ENCODE results near the gene HDDC3.

The HDDC3 gene

DNA sequence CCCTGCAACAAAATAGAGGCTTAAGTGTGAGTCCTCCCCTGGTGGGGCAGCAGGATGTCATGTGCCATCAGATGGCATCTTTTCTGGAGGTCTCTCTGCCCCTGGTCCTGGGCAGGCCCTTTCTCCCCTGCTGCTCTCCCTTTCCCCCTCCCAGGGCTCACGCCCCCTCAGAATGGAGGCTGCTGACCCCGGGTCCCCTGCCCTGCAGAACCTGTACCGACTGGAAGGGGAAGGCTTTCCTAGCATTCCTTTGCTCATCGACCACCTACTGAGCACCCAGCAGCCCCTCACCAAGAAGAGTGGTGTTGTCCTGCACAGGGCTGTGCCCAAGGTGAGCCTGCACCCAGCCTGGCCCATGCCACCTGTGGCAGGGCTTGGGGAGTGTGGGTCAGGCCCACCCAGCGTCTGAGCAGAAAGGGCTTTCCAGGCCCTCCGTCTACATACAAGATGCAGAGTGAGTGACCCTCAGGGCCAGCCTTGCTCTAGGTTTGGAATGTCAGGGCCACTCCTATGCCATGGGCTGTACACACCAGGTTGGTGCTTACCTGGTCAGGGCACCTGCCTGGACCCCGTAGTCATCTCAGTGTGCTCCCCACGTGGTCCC lies 40.9 kb downstream of the HDDC3 start:
- DNase-seq (ENCODE audit: low read depth), result no peak

DNA sequence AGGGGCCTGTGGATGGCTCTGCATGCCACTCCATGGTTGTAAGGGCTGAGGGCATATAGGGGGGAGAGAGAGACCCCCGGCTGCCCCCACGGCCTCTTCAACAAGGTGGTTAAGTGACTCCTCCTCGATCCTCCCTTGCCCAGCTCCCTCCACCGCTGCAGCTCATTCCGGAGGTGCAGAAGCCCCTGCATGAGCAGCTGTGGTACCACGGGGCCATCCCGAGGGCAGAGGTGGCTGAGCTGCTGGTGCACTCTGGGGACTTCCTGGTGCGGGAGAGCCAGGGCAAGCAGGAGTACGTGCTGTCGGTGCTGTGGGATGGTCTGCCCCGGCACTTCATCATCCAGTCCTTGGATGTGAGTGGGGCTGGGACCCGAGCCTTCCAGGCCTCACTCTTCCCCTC lies 41.5 kb downstream of the HDDC3 start:
- no peak for DNase-seq (ENCODE audit: low read depth)

DNA sequence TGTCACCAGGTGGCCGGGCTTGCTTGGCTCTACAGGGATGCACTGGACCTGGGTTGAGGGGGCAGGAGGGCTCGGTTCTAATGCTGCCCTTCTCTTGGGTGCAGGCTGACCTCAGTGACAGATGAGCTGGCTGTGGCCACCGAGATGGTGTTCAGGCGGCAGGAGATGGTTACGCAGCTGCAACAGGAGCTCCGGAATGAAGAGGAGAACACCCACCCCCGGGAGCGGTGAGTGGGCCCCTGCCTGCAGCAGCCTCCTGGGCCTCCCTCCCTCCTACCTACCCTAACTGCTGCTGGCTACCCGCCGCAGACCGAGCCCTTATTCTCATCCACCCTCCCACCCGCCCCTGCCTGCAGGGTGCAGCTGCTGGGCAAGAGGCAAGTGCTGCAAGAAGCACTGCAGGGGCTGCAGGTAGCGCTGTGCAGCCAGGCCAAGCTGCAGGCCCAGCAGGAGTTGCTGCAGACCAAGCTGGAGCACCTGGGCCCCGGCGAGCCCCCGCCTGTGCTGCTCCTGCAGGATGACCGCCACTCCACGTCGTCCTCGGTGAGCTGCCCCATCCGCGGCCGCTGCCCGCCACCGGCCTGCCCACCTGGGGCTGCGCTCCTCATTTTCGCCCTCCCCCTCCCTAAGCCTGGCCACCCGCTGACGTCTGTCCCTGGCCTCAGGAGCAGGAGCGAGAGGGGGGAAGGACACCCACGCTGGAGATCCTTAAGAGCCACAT lies 42.5 kb downstream of the HDDC3 start:
- DNase-seq (ENCODE audit: low read depth), result no peak

DNA sequence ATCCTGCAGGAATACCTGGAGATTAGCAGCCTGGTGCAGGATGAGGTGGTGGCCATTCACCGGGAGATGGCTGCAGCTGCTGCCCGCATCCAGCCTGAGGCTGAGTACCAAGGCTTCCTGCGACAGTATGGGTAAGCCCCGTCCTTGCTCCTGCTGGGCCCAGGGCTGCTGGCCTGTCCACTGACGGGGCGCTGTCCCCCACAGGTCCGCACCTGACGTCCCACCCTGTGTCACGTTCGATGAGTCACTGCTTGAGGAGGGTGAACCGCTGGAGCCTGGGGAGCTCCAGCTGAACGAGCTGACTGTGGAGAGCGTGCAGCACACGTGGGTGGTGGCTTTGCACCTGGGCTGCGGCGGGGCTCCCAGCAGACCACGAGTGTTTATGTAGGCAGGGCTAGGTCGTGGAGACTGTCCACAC lies 43.0 kb downstream of the HDDC3 start:
- no peak for DNase-seq (ENCODE audit: low read depth)

DNA sequence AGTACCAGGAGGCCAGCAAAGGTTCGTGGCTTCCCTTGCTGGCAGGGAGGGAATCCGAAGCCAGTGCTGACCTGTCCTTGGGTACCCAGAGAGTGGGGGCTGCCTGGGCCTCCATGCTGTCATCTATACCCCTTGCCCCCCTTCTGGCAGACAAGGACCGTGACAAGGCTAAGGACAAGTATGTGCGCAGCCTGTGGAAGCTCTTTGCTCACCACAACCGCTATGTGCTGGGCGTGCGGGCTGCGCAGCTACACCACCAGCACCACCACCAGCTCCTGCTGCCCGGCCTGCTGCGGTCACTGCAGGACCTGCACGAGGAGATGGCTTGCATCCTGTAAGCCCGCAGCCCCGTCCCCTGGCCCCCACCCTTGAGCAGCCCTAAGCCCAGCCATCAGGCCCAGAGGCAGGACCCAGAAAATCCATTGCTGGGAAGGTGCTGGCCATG lies 45.3 kb downstream of the HDDC3 start:
- DNase-seq (ENCODE audit: low read depth), result no peak

DNA sequence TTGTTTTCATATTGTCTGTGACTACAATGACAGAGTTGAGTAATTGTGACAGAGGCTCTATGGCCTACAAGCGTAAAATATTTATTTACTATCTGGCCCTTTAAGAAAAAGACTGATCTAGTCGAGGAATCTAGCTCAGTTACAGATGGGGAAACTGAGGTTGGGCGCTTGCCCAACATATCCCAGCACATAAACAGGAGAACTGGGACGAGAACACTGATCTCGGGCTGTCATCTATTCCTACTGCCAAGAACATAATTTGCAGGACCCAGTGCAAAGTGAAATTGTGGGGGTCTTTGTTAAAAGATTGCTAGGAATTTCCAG lies 46.1 kb downstream of the HDDC3 start:
- no peak for DNase-seq (ENCODE audit: low read depth)

DNA sequence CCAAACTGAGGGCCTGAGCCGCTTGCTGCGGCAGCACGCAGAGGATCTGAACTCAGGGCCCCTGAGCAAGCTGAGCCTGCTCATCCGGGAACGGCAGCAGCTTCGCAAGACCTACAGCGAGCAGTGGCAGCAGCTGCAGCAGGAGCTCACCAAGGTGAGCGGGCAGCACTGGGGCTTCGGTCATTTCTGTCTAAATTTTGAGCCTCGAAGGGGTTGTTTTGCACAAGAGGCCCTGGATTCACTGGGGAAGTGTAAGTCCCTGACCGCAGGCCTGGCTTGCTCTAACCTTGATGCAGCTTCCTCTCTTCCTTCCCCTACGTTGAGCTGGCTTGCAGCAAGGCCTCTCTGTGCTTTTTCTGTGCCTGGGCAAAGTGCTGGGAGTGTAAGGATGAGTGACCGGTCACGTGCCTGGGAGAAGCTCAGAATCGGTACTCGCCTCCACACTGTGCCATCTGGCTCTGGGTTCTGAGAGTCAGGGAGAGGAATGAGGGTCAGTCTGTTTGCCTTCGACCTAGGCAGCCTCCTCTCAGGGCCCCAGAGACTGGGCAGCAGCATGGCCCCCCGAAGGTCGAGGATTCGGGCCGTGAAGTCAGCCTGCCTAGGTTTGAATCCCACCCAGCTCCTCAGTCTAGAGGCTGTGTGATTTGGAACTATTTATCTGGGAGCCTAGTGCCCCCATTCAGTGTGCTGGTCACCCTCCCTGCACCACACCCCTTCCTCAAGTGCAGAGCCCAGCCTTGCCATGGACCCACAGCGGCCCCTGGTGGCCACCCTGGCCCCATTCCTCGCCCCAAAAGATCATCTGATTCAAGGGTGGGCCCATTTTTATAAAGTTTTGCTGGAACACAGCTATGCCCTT lies 46.7 kb downstream of the HDDC3 start:
- DNase-seq (ENCODE audit: low read depth), result peak; percentile 67

DNA sequence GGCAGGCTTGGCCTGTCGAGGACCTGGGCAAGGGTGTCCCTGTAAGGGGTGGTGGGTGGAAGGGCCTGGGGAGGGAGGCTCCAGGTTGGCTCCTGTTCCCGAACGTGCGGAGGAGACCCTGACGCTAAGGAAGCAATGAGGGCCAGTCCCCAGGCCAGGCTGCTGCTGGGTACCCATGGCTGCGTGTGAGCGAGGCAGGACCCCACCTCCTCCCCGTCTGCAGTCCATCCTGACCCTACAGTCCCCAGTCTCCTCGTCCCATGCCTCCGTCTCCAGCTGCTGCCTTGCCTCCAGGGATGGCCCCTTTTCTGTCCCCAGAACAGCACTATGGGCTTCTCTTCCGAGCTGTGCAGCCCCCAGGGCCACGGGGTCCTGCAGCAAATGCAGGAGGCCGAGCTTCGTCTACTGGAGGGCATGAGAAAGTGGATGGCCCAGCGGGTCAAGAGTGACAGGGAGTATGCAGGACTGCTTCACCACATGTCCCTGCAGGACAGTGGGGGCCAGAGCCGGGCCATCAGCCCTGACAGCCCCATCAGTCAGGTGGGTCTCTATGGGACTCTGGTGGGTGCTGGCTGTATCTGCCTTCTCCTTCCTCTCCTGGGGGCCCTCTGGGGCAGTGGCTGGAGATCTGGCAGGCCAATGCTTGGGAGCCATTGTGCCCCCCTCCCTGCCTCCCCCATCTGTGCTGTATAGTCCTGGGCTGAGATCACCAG lies 47.5 kb downstream of the HDDC3 start:
- DNase-seq (ENCODE audit: low read depth), result no peak

DNA sequence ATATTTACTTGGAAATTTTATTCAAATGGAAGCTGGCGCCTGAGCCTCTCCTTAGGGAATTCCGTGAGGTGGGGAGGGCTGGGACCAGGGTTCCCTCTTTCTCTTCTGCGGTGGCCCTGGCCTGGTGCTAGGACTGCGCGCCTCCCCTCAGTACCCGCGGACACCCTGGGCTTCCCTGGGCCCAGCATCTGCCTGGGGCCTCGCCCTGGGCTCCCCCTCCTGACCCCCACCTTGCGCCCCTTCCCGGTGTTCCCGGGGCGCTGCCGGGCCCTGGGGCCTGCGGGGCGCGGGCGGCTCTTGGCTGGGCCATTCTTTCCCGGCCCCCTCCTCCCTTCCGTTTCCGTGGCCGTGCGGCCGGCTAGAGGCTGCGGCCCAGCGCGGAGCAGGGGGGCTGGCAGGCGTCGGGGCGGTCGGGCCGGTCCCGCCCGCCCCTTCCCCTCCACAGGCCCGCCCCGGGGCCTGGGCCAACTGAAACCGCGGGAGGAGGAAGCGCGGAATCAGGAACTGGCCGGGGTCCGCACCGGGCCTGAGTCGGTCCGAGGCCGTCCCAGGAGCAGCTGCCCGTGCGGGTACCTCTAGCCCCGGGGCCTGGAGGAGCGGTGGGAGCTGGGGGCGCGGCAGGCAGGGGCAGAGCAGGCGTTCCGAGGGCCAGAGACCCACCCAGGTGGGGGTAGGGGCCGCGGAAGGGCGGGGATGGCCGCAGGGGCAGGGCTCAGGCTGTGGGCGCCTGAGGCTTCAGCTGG lies 48.2 kb downstream of the HDDC3 start, which contains the start of gene FES:
Gene FES (plus strand): TSS at position 529 of the 743 bp plus-strand sequence. CDS start 542 bp downstream, outside the sequence.
- DNase-seq (ENCODE audit: low read depth), result peak; percentile 48

DNA sequence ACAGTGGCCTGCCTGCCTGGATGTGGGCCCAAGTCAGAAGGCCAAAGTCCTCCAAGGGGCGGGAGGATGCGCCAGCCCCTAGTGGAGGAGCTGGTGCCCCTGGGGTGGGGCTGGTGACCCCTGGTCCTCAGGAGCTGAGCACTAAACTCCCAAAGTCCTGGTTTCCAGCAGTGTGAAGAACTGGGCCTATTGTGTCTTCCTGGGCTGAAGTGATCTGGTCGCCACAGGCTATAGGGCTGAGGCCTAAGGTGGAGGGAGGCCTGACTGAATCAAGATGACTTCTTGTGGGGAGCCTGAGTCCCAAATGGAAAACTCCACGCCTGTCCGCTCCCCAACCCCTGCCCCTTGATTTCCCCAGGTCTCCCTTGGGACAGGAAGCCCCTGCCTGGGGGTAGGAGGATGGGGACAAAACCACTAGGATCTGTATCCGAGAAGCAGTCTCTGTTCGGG lies 48.8 kb downstream of the HDDC3 start:
- DNase-seq (ENCODE audit: low read depth), result no peak

DNA sequence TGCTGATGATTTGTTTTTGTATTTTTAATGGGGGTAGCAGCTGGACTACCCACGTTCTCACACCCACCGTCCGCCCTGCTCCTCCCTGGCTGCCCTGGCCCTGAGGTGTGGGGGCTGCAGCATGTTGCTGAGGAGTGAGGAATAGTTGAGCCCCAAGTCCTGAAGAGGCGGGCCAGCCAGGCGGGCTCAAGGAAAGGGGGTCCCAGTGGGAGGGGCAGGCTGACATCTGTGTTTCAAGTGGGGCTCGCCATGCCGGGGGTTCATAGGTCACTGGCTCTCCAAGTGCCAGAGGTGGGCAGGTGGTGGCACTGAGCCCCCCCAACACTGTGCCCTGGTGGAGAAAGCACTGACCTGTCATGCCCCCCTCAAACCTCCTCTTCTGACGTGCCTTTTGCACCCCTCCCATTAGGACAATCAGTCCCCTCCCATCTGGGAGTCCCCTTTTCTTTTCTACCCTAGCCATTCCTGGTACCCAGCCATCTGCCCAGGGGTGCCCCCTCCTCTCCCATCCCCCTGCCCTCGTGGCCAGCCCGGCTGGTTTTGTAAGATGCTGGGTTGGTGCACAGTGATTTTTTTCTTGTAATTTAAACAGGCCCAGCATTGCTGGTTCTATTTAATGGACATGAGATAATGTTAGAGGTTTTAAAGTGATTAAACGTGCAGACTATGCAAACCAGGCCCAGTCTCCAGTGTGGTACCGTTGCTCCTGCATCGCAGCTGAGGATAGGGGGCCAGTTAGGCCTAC lies 49.4 kb downstream of the HDDC3 start:
- DNase-seq (ENCODE audit: low read depth), result no peak

DNA sequence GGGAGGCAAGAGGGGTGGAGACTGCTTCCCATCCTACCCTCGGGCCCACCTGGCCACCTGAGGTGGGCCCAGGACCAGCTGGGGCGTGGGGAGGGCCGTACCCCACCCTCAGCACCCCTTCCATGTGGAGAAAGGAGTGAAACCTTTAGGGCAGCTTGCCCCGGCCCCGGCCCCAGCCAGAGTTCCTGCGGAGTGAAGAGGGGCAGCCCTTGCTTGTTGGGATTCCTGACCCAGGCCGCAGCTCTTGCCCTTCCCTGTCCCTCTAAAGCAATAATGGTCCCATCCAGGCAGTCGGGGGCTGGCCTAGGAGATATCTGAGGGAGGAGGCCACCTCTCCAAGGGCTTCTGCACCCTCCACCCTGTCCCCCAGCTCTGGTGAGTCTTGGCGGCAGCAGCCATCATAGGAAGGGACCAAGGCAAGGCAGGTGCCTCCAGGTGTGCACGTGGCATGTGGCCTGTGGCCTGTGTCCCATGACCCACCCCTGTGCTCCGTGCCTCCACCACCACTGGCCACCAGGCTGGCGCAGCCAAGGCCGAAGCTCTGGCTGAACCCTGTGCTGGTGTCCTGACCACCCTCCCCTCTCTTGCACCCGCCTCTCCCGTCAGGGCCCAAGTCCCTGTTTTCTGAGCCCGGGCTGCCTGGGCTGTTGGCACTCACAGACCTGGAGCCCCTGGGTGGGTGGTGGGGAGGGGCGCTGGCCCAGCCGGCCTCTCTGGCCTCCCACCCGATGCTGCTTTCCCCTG lies 50.2 kb downstream of the HDDC3 start:
- no peak for DNase-seq (ENCODE audit: low read depth)

DNA sequence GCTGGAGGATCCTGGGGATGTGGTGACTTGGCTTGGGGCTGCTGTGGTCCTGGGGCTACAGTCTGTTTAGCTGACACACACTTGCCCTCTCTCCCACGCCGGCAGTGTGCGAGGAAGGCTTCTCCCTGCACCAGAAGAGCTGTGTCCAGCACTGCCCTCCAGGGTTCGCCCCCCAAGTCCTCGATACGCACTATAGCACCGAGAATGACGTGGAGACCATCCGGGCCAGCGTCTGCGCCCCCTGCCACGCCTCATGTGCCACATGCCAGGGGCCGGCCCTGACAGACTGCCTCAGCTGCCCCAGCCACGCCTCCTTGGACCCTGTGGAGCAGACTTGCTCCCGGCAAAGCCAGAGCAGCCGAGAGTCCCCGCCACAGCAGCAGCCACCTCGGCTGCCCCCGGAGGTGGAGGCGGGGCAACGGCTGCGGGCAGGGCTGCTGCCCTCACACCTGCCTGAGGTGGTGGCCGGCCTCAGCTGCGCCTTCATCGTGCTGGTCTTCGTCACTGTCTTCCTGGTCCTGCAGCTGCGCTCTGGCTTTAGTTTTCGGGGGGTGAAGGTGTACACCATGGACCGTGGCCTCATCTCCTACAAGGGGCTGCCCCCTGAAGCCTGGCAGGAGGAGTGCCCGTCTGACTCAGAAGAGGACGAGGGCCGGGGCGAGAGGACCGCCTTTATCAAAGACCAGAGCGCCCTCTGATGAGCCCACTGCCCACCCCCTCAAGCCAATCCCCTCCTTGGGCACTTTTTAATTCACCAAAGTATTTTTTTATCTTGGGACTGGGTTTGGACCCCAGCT lies 51.0 kb downstream of the HDDC3 start:
- no peak for DNase-seq (ENCODE audit: low read depth)

DNA sequence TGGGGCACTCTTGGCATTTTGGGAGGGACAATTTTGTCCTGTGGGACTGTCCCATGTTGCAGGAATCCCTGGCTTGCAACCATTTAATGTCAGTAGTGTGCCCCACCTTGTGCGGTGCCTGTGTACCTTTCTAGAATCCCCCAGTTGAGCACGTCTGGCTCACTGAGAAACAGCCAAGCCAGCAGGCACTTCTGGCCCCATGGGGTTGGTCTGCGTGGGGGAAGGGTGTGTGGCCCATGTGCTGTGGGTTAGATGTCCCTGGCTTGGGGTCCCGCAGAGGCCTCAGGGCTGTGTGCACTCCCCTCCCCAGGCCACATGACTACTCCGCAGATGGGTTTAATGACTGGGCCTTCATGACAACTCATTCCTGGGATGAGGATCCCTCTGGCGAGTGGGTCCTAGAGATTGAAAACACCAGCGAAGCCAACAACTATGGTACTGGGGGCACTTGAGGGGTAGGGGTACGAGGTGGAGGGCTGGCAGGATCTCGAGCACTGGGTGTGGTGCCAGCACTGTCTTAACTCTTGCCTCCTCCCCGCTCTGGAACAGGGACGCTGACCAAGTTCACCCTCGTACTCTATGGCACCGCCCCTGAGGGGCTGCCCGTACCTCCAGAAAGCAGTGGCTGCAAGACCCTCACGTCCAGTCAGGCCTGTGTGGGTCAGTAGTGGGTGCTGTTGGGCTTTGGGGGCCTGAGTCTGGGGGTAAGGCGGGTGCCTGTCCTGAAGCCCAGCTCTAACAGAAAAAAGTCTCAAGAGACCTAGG lies 51.8 kb downstream of the HDDC3 start:
- no peak for DNase-seq (ENCODE audit: low read depth)
